ENCODE measurements around the gene HOXD10.

Gene HOXD10

DNA sequence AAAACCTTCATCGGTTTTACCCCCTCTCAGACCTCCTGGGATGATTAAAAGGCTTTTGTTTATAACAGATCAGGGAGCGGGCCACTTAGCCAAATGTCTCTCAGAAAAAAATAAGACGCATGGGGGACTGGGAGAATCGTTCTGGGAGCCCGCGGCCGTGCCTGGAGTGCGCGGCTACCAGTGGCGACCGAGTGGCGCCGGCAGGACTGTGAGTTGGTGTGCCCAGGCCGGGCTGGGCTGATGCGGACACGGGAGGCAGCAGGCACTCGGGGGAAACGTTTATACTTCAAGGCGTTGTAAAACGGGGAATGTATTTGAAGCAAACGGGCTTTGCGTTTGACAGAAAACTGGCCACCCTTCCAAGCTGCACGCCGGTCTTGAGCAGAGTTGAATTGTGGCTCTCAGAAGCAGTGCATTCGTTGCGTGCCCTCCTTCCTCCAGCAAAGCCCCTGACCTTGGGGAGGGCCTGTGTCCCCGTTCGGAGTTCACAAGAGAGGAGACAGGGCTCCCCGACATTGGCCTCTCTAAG lies 4.7 kb upstream of the HOXD10 start:
- no peak overlapping the region for H3K4me3 ChIP-seq (ENCODE audit: low read depth, low read length)
- TF ChIP-seq, protein P1, sequence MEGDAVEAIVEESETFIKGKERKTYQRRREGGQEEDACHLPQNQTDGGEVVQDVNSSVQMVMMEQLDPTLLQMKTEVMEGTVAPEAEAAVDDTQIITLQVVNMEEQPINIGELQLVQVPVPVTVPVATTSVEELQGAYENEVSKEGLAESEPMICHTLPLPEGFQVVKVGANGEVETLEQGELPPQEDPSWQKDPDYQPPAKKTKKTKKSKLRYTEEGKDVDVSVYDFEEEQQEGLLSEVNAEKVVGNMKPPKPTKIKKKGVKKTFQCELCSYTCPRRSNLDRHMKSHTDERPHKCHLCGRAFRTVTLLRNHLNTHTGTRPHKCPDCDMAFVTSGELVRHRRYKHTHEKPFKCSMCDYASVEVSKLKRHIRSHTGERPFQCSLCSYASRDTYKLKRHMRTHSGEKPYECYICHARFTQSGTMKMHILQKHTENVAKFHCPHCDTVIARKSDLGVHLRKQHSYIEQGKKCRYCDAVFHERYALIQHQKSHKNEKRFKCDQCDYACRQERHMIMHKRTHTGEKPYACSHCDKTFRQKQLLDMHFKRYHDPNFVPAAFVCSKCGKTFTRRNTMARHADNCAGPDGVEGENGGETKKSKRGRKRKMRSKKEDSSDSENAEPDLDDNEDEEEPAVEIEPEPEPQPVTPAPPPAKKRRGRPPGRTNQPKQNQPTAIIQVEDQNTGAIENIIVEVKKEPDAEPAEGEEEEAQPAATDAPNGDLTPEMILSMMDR (IDR thresholded peaks at IDR 0.05; ENCODE audit: low read depth, low read length), result no peak

DNA sequence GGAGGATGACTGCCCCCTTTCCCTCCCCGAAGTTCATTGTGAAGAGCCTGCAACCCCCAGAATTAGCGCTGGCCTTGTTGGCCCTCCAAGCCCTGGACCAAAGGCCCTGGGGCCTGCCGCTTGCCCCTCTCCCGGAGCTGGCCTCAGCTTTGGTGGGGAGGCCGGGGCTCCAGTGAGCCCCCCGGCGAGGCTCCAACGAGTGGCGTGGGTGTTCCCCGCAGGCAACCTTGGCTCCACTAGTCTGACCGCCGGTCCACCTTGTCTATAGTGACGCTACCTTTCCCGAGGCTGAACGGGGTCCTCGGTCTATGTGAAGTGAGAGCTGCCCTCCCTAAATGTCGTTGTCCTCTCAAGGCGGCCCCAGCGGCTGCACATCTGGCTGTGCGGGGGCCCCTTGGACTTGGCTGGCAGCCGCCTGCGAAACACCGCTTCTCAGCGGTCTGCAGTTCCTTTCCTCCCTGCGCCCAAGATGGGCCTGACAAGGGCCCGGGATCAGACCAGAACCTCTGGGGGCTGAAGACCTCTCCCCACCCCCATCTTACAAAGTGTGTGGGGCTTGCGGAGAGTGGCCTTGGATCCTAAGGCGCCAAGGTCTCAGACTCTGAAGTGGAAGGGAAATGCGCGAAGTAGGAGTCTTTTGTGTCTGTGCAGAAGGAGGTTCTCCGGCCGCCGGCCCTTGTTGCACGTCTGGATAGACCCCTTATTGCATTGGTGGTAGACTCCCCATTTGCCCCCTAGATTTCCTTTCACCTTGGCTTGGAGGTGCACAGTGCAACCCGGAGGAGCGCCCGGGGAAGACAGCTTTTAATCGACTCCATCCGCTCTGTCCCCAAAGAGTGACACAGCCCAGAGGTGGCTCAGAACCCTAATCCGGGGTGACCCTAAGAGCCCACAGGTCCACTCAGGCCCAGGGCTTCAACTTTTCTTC lies 3.9 kb upstream of the HOXD10 start:
- H3K4me3 ChIP-seq (ENCODE audit: low read depth, low read length), result no peak overlapping the region
- TF ChIP-seq, protein P1 (IDR thresholded peaks at IDR 0.05; ENCODE audit: low read depth, low read length), result no peak

DNA sequence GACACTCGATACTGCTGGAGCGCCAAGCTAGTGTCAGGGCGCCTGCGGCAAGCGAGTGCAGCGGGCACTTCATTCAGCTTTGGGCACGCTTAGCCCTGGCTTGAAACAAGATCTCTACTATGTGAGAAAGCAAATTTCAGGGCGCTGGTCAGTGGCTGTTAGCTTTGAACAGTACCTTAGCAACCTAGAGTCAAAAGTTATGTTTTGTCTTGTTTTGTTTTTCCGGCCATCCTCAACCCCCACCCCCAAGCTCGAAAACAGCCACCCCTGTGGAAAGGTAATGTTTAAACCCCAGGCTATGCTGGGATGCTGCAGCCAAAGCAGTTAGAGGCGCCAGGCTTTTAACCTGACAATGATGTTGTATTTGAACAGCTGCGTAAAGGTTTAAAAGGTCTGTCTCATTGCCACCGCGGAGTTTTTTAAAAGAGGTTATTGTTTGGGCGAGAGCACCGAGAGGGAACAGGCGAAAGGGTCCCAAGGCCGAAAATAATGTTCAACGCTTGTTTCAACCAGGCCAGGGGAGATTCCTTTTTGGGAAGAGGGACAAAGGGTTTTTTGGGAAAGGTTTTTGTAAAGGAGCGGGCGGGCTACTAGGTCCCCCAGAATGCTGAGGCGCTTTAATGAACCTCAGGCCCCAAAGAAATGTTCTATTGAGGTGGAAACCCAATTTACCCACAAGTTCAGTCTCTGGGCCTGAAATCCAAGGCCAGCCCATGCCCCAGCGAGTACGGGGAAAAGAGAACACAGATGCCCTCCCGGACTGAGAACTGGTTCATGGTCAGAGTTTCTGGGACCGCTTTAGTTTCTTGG lies 2.3 kb upstream of the HOXD10 start:
- TF ChIP-seq, protein P1 (IDR thresholded peaks at IDR 0.05; ENCODE audit: low read depth, low read length), result no peak
- H3K4me3 ChIP-seq (ENCODE audit: low read depth, low read length), result no peak overlapping the region

DNA sequence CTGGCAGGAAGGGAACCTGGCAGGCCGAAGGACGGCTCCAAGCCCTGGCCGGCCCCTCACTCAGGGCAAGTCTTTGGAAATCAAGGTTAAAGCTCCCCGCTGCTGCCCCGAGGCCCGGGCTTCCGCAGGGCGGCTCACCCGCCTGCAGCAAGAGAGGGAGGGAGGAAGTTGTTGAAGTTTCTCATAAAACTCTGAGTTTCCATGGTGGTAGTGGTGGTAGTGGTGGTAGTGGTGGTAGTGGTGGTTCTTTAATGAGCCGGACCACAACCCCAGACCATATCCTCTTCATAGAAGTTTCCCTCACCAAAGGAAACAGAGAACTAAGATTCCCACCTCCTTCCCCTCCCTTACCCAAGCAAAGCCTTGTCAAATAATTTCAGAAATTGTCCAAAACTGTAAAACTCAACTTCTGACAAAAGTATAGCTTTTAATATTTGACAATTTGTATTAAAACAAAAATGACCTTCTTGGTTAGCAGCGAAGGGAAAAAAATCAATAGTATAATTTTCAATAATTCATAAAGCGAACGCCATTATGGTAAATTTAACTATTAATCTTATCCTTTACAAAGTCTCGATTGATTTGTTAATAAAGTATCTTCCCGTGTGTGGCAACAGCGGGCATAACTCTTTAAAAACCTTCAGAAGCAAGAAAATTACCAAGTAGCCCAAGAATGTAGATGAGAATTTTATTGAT lies 1.5 kb upstream of the HOXD10 start:
- TF ChIP-seq, protein P1 (IDR thresholded peaks at IDR 0.05; ENCODE audit: low read depth, low read length), result no peak
- no peak overlapping the region for H3K4me3 ChIP-seq (ENCODE audit: low read depth, low read length)

DNA sequence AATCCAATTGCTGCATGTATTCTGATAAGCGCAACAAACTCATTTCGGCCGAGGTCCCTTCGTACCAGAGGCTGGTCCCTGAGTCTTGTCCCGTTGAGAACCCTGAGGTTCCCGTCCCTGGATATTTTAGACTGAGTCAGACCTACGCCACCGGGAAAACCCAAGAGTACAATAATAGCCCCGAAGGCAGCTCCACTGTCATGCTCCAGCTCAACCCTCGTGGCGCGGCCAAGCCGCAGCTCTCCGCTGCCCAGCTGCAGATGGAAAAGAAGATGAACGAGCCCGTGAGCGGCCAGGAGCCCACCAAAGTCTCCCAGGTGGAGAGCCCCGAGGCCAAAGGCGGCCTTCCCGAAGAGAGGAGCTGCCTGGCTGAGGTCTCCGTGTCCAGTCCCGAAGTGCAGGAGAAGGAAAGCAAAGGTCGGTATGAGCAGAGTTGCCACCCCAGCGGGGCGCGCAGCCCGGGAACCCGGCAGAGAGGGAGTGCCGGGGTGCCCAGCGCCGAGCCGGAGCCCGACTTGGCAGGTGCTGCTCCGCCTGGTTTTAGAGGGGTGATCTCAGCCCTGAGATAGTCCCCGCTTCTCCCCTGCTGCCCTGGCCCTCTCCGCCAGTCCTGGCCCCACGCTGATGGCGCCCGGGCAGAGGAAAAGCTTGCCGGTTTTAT lies 714 bp downstream of the HOXD10 start:
- TF ChIP-seq, protein P1 (IDR thresholded peaks at IDR 0.05; ENCODE audit: low read depth, low read length), result no peak
- H3K4me3 ChIP-seq (ENCODE audit: low read depth, low read length), result no peak overlapping the region

DNA sequence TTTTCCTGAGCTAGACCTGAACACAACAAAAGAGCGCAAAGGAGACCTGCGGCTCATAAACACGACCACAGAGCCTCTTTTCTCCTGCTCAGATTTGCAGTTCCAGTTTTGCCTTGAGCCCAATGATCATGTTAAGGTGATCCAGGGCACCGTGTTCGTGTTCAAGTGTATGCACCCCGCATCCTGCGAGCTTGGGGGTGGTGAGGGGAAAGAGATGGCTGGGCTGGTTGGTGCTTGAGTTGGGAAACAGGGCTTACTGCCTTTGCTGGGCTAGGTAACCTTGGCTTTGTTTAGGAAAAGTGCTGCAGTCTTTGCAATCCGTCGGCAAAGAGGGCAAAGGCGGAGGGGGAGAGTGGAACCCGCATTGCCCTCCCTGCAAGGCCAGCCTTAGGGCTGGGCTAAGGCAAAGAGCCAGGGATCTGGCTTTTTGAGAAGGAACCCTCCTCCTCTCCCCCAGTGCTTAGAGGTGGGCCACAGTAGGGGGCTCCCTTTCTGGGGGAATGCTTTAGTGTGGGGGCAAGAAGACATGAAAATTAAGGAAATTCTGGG lies 1.3 kb downstream of the HOXD10 start:
- H3K4me3 ChIP-seq (ENCODE audit: low read depth, low read length), result no peak overlapping the region
- TF ChIP-seq, protein P1 (IDR thresholded peaks at IDR 0.05; ENCODE audit: low read depth, low read length), result no peak

Measured in WI38 (cell line).